ENCODE data around the gene TUBA1C. TPM values are rescaled to one million over a fixed set of nuclear protein-coding genes. Genes with fewer than 3 reads are reported as not detected.
"Not testable (repeated sequence)": the region's sequence is repeated elsewhere in the genome, so short reads cannot be mapped to it uniquely, and the experiment has no call there.

The TUBA1C gene
- total RNA-seq, 1 experiment from 2014 or later: 472 TPM

GRCh38 chr12:49279706-49280159 lies 14.9 kb downstream of the TUBA1C start:
- intact Hi-C loops (cut with micrococcal nuclease; ENCODE audit: unreplicated experiment): no loop called here

GRCh38 chr12:49280545-49280944 lies 15.7 kb downstream of the TUBA1C start:
- not testable (repeated sequence) for H3K9me3 Mint-ChIP-seq (ENCODE audit: low read depth, unreplicated experiment)

More at GRCh38 chr12:49279706-49280159, 14.9 kb downstream of the TUBA1C start:
- H3K4me1 Mint-ChIP-seq (ENCODE audit: low read depth, unreplicated experiment): no peaks in the 10 kb centered on the region
- no peak for TF ChIP-seq CTCF (IDR thresholded peaks at IDR 0.05; ENCODE audit: unreplicated experiment)
- no peak overlapping the region for H3K4me3 Mint-ChIP-seq (ENCODE audit: low read depth, unreplicated experiment)
- no TSS peak for BruUV-seq (replicated peaks)
- H3K9me3 Mint-ChIP-seq (ENCODE audit: low read depth, unreplicated experiment): no peaks in the 10 kb centered on the region
- no peak for DNase-seq
- CTCF ChIA-PET: interaction anchor here (0.7 kb wide), 1 partner anchor 207 kb away, joined by 3 read pairs; no protein-coding TSS in a partner anchor
- H3K27me3 Mint-ChIP-seq (ENCODE audit: unreplicated experiment): peaks cover 8% of the 10 kb centered on the region
- H3K36me3 Mint-ChIP-seq (ENCODE audit: insufficient read depth, unreplicated experiment): peaks cover 10% of the 10 kb centered on the region
- no peak overlapping the region for H3K27ac Mint-ChIP-seq (ENCODE audit: unreplicated experiment)

GRCh38 chr12:49282302-49282701 lies 17.4 kb downstream of the TUBA1C start:
- H3K27ac Mint-ChIP-seq (ENCODE audit: unreplicated experiment): no peak overlapping the region
- BruUV-seq (replicated peaks): no TSS peak
- H3K9me3 Mint-ChIP-seq (ENCODE audit: low read depth, unreplicated experiment): no peaks in the 10 kb centered on the region
- intact Hi-C loops (cut with micrococcal nuclease; ENCODE audit: unreplicated experiment): no loop called here
- H3K4me1 Mint-ChIP-seq (ENCODE audit: low read depth, unreplicated experiment): no peaks in the 10 kb centered on the region
- no peak for DNase-seq
- TF ChIP-seq CTCF (IDR thresholded peaks at IDR 0.05; ENCODE audit: unreplicated experiment): no peak
- CTCF ChIA-PET: no interaction called here
- H3K27me3 Mint-ChIP-seq (ENCODE audit: unreplicated experiment): peaks cover 33% of the 10 kb centered on the region
- no peak overlapping the region for H3K4me3 Mint-ChIP-seq (ENCODE audit: low read depth, unreplicated experiment)
- H3K36me3 Mint-ChIP-seq (ENCODE audit: insufficient read depth, unreplicated experiment): peaks cover 5% of the 10 kb centered on the region

More at GRCh38 chr12:49280545-49280944, 15.7 kb downstream of the TUBA1C start:
- H3K4me3 Mint-ChIP-seq (ENCODE audit: low read depth, unreplicated experiment); H3K4me1 Mint-ChIP-seq (ENCODE audit: low read depth, unreplicated experiment); intact Hi-C loops (cut with micrococcal nuclease; ENCODE audit: unreplicated experiment); CTCF ChIA-PET; DNase-seq; H3K27ac Mint-ChIP-seq (ENCODE audit: unreplicated experiment); H3K36me3 Mint-ChIP-seq (ENCODE audit: insufficient read depth, unreplicated experiment); BruUV-seq (replicated peaks): not testable (repeated sequence)
- peaks cover 15% of the 10 kb centered on the region for H3K27me3 Mint-ChIP-seq (ENCODE audit: unreplicated experiment)

- DNase-seq; H3K9me3 Mint-ChIP-seq (ENCODE audit: low read depth, unreplicated experiment); H3K4me1 Mint-ChIP-seq (ENCODE audit: low read depth, unreplicated experiment); H3K27ac Mint-ChIP-seq (ENCODE audit: unreplicated experiment); H3K4me3 Mint-ChIP-seq (ENCODE audit: low read depth, unreplicated experiment); intact Hi-C loops (cut with micrococcal nuclease; ENCODE audit: unreplicated experiment); BruUV-seq (replicated peaks); H3K36me3 Mint-ChIP-seq (ENCODE audit: insufficient read depth, unreplicated experiment); CTCF ChIA-PET: not testable (repeated sequence)
- peaks cover 38% of the 10 kb centered on the region for H3K27me3 Mint-ChIP-seq (ENCODE audit: unreplicated experiment)
These were observed 18.0 kb downstream of the TUBA1C start for GRCh38 chr12:49282740-49283375.

- BruUV-seq (replicated peaks): no TSS peak
- intact Hi-C loops (cut with micrococcal nuclease; ENCODE audit: unreplicated experiment): no loop called here
- peaks cover 46% of the 10 kb centered on the region for H3K27me3 Mint-ChIP-seq (ENCODE audit: unreplicated experiment)
- TF ChIP-seq CTCF (IDR thresholded peaks at IDR 0.05; ENCODE audit: unreplicated experiment): no peak
- H3K9me3 Mint-ChIP-seq (ENCODE audit: low read depth, unreplicated experiment): no peaks in the 10 kb centered on the region
- H3K4me3 Mint-ChIP-seq (ENCODE audit: low read depth, unreplicated experiment): no peak overlapping the region
- CTCF ChIA-PET: no interaction called here
- H3K36me3 Mint-ChIP-seq (ENCODE audit: insufficient read depth, unreplicated experiment): peaks cover 5% of the 10 kb centered on the region
- H3K4me1 Mint-ChIP-seq (ENCODE audit: low read depth, unreplicated experiment): no peaks in the 10 kb centered on the region
- DNase-seq: no peak
- no peak overlapping the region for H3K27ac Mint-ChIP-seq (ENCODE audit: unreplicated experiment)
These were observed 18.9 kb downstream of the TUBA1C start for GRCh38 chr12:49283541-49284429.

All from Calu3 (cell line).